GM19468 (cell line): Measurements from ENCODE around the gene LANCL3.
"Not testable (repeated sequence)": the region's sequence is repeated elsewhere in the genome, so short reads cannot be mapped to it uniquely, and the experiment has no call there.

Experiments
- ATAC-seq: cut with Tn5 transposase; IDR thresholded peaks from one replicate; pipeline ENCODE4 v1.9.1; 2021; ENCODE audit warnings: mild to moderate bottlenecking, moderate library complexity, moderate number of reproducible peaks; ENCODE audit not compliant: unreplicated experiment; ENCODE audit errors: extremely low read depth

LANCL3 gene

GRCh38 chrX:37571426-37572107 lies at the start of gene LANCL3:
LANCL3 (plus strand) TSS chrX:37571661; CDS start chrX:37571871, 210 bp downstream.
- not testable (repeated sequence) for ATAC-seq

GRCh38 chrX:37523673-37524072 lies 47.8 kb upstream of the LANCL3 start:
- not testable (repeated sequence) for ATAC-seq

GRCh38 chrX:37541991-37542390 lies 29.5 kb upstream of the LANCL3 start:
- no peak for ATAC-seq

GRCh38 chrX:37542791-37543190 lies 28.7 kb upstream of the LANCL3 start:
- ATAC-seq: no peak

GRCh38 chrX:37543324-37543723 lies 28.1 kb upstream of the LANCL3 start:
- ATAC-seq: no peak

- ATAC-seq: not testable (repeated sequence)
Measured at GRCh38 chrX:37544531-37544930, 26.9 kb upstream of the LANCL3 start.

GRCh38 chrX:37545066-37545465 lies 26.4 kb upstream of the LANCL3 start:
- ATAC-seq: no peak

- not testable (repeated sequence) for ATAC-seq
Measured at GRCh38 chrX:37549619-37550018, 21.8 kb upstream of the LANCL3 start.

GRCh38 chrX:37553476-37553875 lies 18.0 kb upstream of the LANCL3 start:
- ATAC-seq: no peak

- not testable (repeated sequence) for ATAC-seq
Measured at GRCh38 chrX:37565254-37565653, 6.2 kb upstream of the LANCL3 start.

GRCh38 chrX:37570349-37570748 lies 1.1 kb upstream of the LANCL3 start:
- ATAC-seq: not testable (repeated sequence)

GRCh38 chrX:37572108-37572587 lies 687 bp downstream of the LANCL3 start:
- ATAC-seq: not testable (repeated sequence)

- not testable (repeated sequence) for ATAC-seq
Measured at GRCh38 chrX:37573121-37573520, 1.7 kb downstream of the LANCL3 start.

- ATAC-seq: no peak
Measured at GRCh38 chrX:37578045-37578444, 6.6 kb downstream of the LANCL3 start.

GRCh38 chrX:37580080-37580479 lies 8.6 kb downstream of the LANCL3 start:
- no peak for ATAC-seq

GRCh38 chrX:37587337-37587736 lies 15.9 kb downstream of the LANCL3 start:
- not testable (repeated sequence) for ATAC-seq

GRCh38 chrX:37590047-37590446 lies 18.6 kb downstream of the LANCL3 start:
- ATAC-seq: no peak

GRCh38 chrX:37594755-37595382 lies 23.4 kb downstream of the LANCL3 start:
- ATAC-seq: no peak

- ATAC-seq: no peak
Measured at GRCh38 chrX:37599729-37600128, 28.3 kb downstream of the LANCL3 start.

GRCh38 chrX:37603938-37604409 lies 32.5 kb downstream of the LANCL3 start:
- ATAC-seq: no peak

- no peak for ATAC-seq
Measured at GRCh38 chrX:37607243-37607642, 35.8 kb downstream of the LANCL3 start.
